Measurements from ENCODE around the gene THAP7.

GRCh38 chr22:21025763-21026755, 24.1 kb upstream of the THAP7 start:
- TF ChIP-seq, protein P1, sequence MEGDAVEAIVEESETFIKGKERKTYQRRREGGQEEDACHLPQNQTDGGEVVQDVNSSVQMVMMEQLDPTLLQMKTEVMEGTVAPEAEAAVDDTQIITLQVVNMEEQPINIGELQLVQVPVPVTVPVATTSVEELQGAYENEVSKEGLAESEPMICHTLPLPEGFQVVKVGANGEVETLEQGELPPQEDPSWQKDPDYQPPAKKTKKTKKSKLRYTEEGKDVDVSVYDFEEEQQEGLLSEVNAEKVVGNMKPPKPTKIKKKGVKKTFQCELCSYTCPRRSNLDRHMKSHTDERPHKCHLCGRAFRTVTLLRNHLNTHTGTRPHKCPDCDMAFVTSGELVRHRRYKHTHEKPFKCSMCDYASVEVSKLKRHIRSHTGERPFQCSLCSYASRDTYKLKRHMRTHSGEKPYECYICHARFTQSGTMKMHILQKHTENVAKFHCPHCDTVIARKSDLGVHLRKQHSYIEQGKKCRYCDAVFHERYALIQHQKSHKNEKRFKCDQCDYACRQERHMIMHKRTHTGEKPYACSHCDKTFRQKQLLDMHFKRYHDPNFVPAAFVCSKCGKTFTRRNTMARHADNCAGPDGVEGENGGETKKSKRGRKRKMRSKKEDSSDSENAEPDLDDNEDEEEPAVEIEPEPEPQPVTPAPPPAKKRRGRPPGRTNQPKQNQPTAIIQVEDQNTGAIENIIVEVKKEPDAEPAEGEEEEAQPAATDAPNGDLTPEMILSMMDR (IDR thresholded peaks at IDR 0.05) = no peak
- TF ChIP-seq POLR2A (IDR thresholded peaks at IDR 0.05) = no peak
